IPS-NIHi11 (cell line): ENCODE results near the gene ARNT2.
"Not testable (repeated sequence)": the region's sequence is repeated elsewhere in the genome, so short reads cannot be mapped to it uniquely, and the experiment has no call there.

Source experiments
- DNase-seq: peaks from one replicate; pipeline ENCODE4 v3.0.0; 2012; ENCODE audit warnings: mixed read lengths, low spot score

ARNT2 gene

GRCh38 chr15:80491163-80491847, 87.1 kb downstream of the ARNT2 start:
- DNase-seq: no peak

GRCh38 chr15:80492409-80492808, 88.2 kb downstream of the ARNT2 start:
- no peak for DNase-seq

GRCh38 chr15:80492874-80493273, 88.7 kb downstream of the ARNT2 start:
- DNase-seq: no peak

- no peak for DNase-seq
These were observed 90.2 kb downstream of the ARNT2 start for GRCh38 chr15:80494351-80494751.

GRCh38 chr15:80494756-80495155, 90.6 kb downstream of the ARNT2 start:
- DNase-seq: no peak

GRCh38 chr15:80495401-80495942, 91.3 kb downstream of the ARNT2 start:
- DNase-seq: no peak

- DNase-seq: no peak
These were observed 91.9 kb downstream of the ARNT2 start for GRCh38 chr15:80496096-80496495.

- no peak for DNase-seq
These were observed 93.0 kb downstream of the ARNT2 start for GRCh38 chr15:80497221-80497620.

GRCh38 chr15:80498652-80499051, 94.5 kb downstream of the ARNT2 start:
- DNase-seq: no peak

- DNase-seq: no peak
These were observed 95.8 kb downstream of the ARNT2 start for GRCh38 chr15:80500021-80500420.

GRCh38 chr15:80501476-80501875, 97.3 kb downstream of the ARNT2 start:
- no peak for DNase-seq

GRCh38 chr15:80502782-80503181, 98.6 kb downstream of the ARNT2 start:
- no peak for DNase-seq

- no peak for DNase-seq
These were observed 99.3 kb downstream of the ARNT2 start for GRCh38 chr15:80503319-80503952.

GRCh38 chr15:80504931-80505330, 100.7 kb downstream of the ARNT2 start:
- DNase-seq: no peak

GRCh38 chr15:80506286-80506893, 102.2 kb downstream of the ARNT2 start:
- no peak for DNase-seq

GRCh38 chr15:80507131-80507530, 102.9 kb downstream of the ARNT2 start:
- no peak for DNase-seq

GRCh38 chr15:80507638-80508316, 103.6 kb downstream of the ARNT2 start:
- DNase-seq: no peak

GRCh38 chr15:80508783-80509182, 104.6 kb downstream of the ARNT2 start:
- no peak for DNase-seq

- DNase-seq: no peak
These were observed 105.6 kb downstream of the ARNT2 start for GRCh38 chr15:80509800-80510199.

GRCh38 chr15:80510985-80511384, 106.8 kb downstream of the ARNT2 start:
- not testable (repeated sequence) for DNase-seq

- no peak for DNase-seq
These were observed 108.8 kb downstream of the ARNT2 start for GRCh38 chr15:80512726-80513660.
